GM12878 (cell line): ENCODE results near the gene PKN2. TPM values are rescaled to one million over a fixed set of nuclear protein-coding genes. Genes with fewer than 3 reads are reported as not detected.

Experiments used
- ATAC-seq: fragments of 200-7000 bp; cut with Tn5 transposase; 3 replicates; pipeline ENCODE4 v1.9.1; 2020; ENCODE audit warnings: mild to moderate bottlenecking, moderate library complexity
- Bru-seq: library from RNA; stranded (reverse); fragments of 400-500 nt; gene quantifications from one replicate; lab custom pipeline; 2021; lab: Mats Ljungman, UMichigan
- BruChase-seq, 2 experiments: library from RNA; stranded (reverse); fragments of 400-500 nt; gene quantifications; one replicate each; lab custom pipeline; 2021; lab: Mats Ljungman, UMichigan
- BruUV-seq: library from RNA; stranded (reverse); fragments of 400-500 nt; replicated peaks from 2 replicates; lab custom pipeline; 2021; lab: Mats Ljungman, UMichigan
- CTCF ChIA-PET: fragments of 300-600 bp; sonication (Branson Sonifier 250); formaldehyde crosslinking; extraction: SDS; loops from one replicate; lab custom pipeline; 2021; ENCODE audit warnings: inconsistent platforms; lab: Yijun Ruan, JAX
- POLR2A ChIA-PET: fragments of 350-600 bp; formaldehyde crosslinking; extraction: SDS; loops from one replicate; lab custom pipeline; 2021; ENCODE audit warnings: inconsistent platforms; lab: Charles Lee
- RAD21 ChIA-PET: fragments of 300-600 bp; sonication (Branson Sonifier 250); formaldehyde crosslinking; loops from one replicate; lab custom pipeline; 2023; ENCODE audit warnings: antibody characterized with exemption; ENCODE audit not compliant: unreplicated experiment; lab: Charles Lee
- SMC1A ChIA-PET: fragments of 300-600 bp; sonication (Branson Sonifier 250); formaldehyde crosslinking; loops from one replicate; lab custom pipeline; 2023; ENCODE audit not compliant: unreplicated experiment, uncharacterized antibody; lab: Charles Lee
- DNase-seq: peaks from one replicate; pipeline ENCODE4 v3.0.0-alpha.2; 2011; ENCODE audit warnings: low read depth, low spot score
- FAIRE-seq: peaks from 3 replicates; lab custom pipeline; 2011; peaks lifted over from hg19 to GRCh38; lab: Jason Lieb, UNC
- H2AFZ ChIP-seq: 2 replicates; pipeline ENCODE4 v1.6.0; 2011; ENCODE audit warnings: low read depth, low read length, control low read depth; ENCODE audit not compliant: control insufficient read depth
- H3K27ac ChIP-seq: 2 replicates; pipeline ENCODE4 v1.5.1; 2011; ENCODE audit warnings: control low read depth; ENCODE audit not compliant: control insufficient read depth, insufficient read depth
- H3K27me3 ChIP-seq, 2 experiments: replicated peaks in 1 of 2; 2 replicates each; pipeline versions ENCODE4 v1.6.0 to v1.6.1; 2011; ENCODE audit warnings: low read length in 1 of 2; ENCODE audit not compliant: control insufficient read depth in 2 of 2, insufficient read depth in 2 of 2
- H3K36me3 ChIP-seq, 2 experiments: 2 replicates each; pipeline ENCODE4 v1.5.1; 2011; ENCODE audit warnings: low read length in 1 of 2; ENCODE audit not compliant: control insufficient read depth in 2 of 2, insufficient read depth in 2 of 2
- H3K4me1 ChIP-seq: 2 replicates; pipeline ENCODE4 v1.6.1; 2011; ENCODE audit warnings: mild to moderate bottlenecking, low read length, moderate library complexity, mixed read lengths; ENCODE audit not compliant: control insufficient read depth, insufficient read depth
- H3K4me2 ChIP-seq: 2 replicates; pipeline ENCODE4 v1.6.0; 2011; ENCODE audit warnings: control low read depth; ENCODE audit not compliant: control insufficient read depth, insufficient read depth
- H3K4me3 ChIP-seq: fragments of 200-600 bp; sonication (generic); 2 replicates; pipeline ENCODE4 v1.5.1; 2016
- H3K79me2 ChIP-seq: 2 replicates; pipeline ENCODE4 v1.6.0; 2011; ENCODE audit warnings: low read length; ENCODE audit not compliant: control insufficient read depth, insufficient read depth
- H3K9ac ChIP-seq: 2 replicates; pipeline ENCODE4 v1.8.0; 2011; ENCODE audit warnings: low read length, control low read depth, mixed read lengths; ENCODE audit not compliant: control insufficient read depth, insufficient read depth
- H3K9me3 ChIP-seq: replicated peaks from 3 replicates; pipeline ENCODE4 v1.5.1; 2011; ENCODE audit warnings: mild to moderate bottlenecking, low read length; ENCODE audit not compliant: control insufficient read depth, insufficient read depth
- H4K20me1 ChIP-seq: 2 replicates; pipeline ENCODE4 v1.6.0; 2011; ENCODE audit not compliant: control insufficient read depth, insufficient read depth
- BRCA1 ChIP-seq: IDR thresholded peaks from 2 replicates; pipeline ENCODE4 v1.6.1; 2011; ENCODE audit warnings: low read depth, low read length, improper control_type of control experiment
- HDGF ChIP-seq: fragments of 450-650 bp; IDR thresholded peaks from 2 replicates; pipeline ENCODE4 v1.6.1; 2016; ENCODE audit warnings: antibody characterized with exemption
- RELA ChIP-seq: fragments of 450-650 bp; IDR thresholded peaks from 2 replicates; pipeline ENCODE4 v1.8.0; 2014; ENCODE audit warnings: borderline replicate concordance; ENCODE audit not compliant: partially characterized antibody
- SRF ChIP-seq, 2 experiments: IDR thresholded peaks; 2 replicates each; pipeline ENCODE4 v1.6.1; 2011; ENCODE audit warnings: low read depth in 2 of 2, low read length in 2 of 2, mild to moderate bottlenecking in 1 of 2, moderate library complexity in 1 of 2
- WGBS: methylation state at CpG from one replicate; pipeline ENCODE4 v1.1.6; 2016; ENCODE audit warnings: low lambda C conversion rate; ENCODE audit not compliant: insufficient replicate concordance, insufficient coverage; ENCODE audit errors: missing lambda C conversion rate; 5-methylcytosine and 5-hydroxymethylcytosine counted together
- in situ Hi-C: fragments of 300-500 bp; cut with MboI; formaldehyde crosslinking; loops from 9 replicates; pipeline ENCODE4 v1.14.3; 2018; ENCODE audit warnings: mixed read lengths
- intact Hi-C: fragments of 100-400 bp; cut with micrococcal nuclease; formaldehyde crosslinking; loops from one replicate; pipeline ENCODE4 v1.14.2; 2022; ENCODE audit not compliant: unreplicated experiment
- long read RNA-seq, 2 experiments: library from polyadenylated mRNA; unstranded; transcript quantifications; one replicate each; pipeline ENCODE4 v2.0.0, GENCODE V29; 2019 to 2020
- polyA minus RNA-seq, 3 experiments: library from RNA; depleted of rRNA, polyadenylated mRNA; stranded (reverse); fragments of >200 nt; gene quantifications; 2 replicates each; pipeline ENCODE4 v1.2.3, GENCODE V29; 2011
- polyA plus RNA-seq, 11 experiments: library from polyadenylated mRNA; depleted of rRNA in 4 of 11; unstranded in 6 of 11; stranded (reverse) in 5 of 11; fragments of >200 nt; fragmentation: Nextera tagmentation in 4 of 11; fragmentation: Illumina TruSeq in 1 of 11; extraction: Ambion mirVana in 4 of 11; extraction: Trizol in 1 of 11; gene quantifications; 1 replicate in 1 of 11; 2 replicates in 10 of 11; pipeline versions ENCODE4 v1.2.1 to v1.2.3, GENCODE V29; 2011 to 2016; ENCODE audit warnings: inconsistent platforms in 2 of 11, missing spikeins in 2 of 11, low read depth in 1 of 11
- total RNA-seq, 4 experiments: library from RNA; depleted of rRNA in 3 of 4; stranded (reverse); fragments of >200 nt in 3 of 4; fragmentation: Illumina TruSeq in 1 of 4; extraction: Trizol in 1 of 4; gene quantifications; 2 replicates each; pipeline versions ENCODE4 v1.2.1 to v1.2.3, GENCODE V29; 2013 to 2021
- TF ChIP-seq, protein P1 (sequence below): fragments of 450-650 bp; formaldehyde crosslinking; IDR thresholded peaks from 2 replicates; pipeline ENCODE4 v1.4.0; 2022; ENCODE audit warnings: mild to moderate bottlenecking, moderate library complexity
- TF ChIP-seq, protein P2 (sequence below): fragments of 450-650 bp; IDR thresholded peaks from 2 replicates; pipeline ENCODE4 v1.6.1; 2014; ENCODE audit warnings: mild to moderate bottlenecking
- TF ChIP-seq, protein P3 (sequence below): fragments of 450-650 bp; IDR thresholded peaks from 2 replicates; pipeline ENCODE4 v1.6.1; 2017; ENCODE audit warnings: mild to moderate bottlenecking
- TF ChIP-seq, protein P4 (sequence below): IDR thresholded peaks from 2 replicates; pipeline ENCODE4 v1.6.1; 2011; ENCODE audit warnings: low read depth, low read length, improper control_type of control experiment, borderline replicate concordance

The PKN2 gene
- 128 and 134 TPM in 2 replicates for total RNA-seq (2013; cell fraction: nucleolus; rRNA removed)
- total RNA-seq (2014; rRNA removed) = 9.9 and 10.9 TPM in 2 replicates
- total RNA-seq (2014; rRNA removed; fragmentation: Illumina TruSeq; extraction: Trizol) = 17.0 and 18.9 TPM in 2 replicates
- total RNA-seq (2021) = 13.3 and 14.1 TPM in 2 replicates
- 16.0 TPM for polyA plus RNA-seq (2011; ENCODE audit: low read depth)
- polyA plus RNA-seq (2011; rRNA removed) = 18.3 and 33.2 TPM in 2 replicates
- 4.1 and 4.6 TPM in 2 replicates for polyA plus RNA-seq (2011; cell fraction: cytosol; rRNA removed)
- polyA plus RNA-seq (2011; cell fraction: nucleus; rRNA removed) = 39.4 and 45.8 TPM in 2 replicates
- polyA plus RNA-seq (2012) = 9.5 and 13.4 TPM in 2 replicates
- polyA plus RNA-seq (2014; fragmentation: Illumina TruSeq; extraction: Trizol) = 17.0 and 24.9 TPM in 2 replicates
- polyA plus RNA-seq (2014; fragmentation: Nextera tagmentation; extraction: Ambion mirVana) = 1 to 10 TPM; 2.6 to 3.8 TPM
- polyA plus RNA-seq (2014; rRNA removed) = 11.5 and 13.9 TPM in 2 replicates
- 10 to 100 TPM; 11.7 to 12.4 TPM for polyA plus RNA-seq (2016; fragmentation: Nextera tagmentation; extraction: Ambion mirVana)
- 14.6 and 19.4 TPM in 2 replicates for polyA minus RNA-seq (2011; rRNA and poly(A)+ RNA removed)
- polyA minus RNA-seq (2011; cell fraction: cytosol; rRNA and poly(A)+ RNA removed) = 7.6 and 10.2 TPM in 2 replicates
- 22.7 and 26.3 TPM in 2 replicates for polyA minus RNA-seq (2011; cell fraction: nucleus; rRNA and poly(A)+ RNA removed)
- percentile 89 among the genes with signal in this experiment for Bru-seq, nascent RNA
- BruChase-seq, experiment 1, labeled RNA remaining after a 6-hour chase = percentile 84 among the genes with signal in this experiment
- BruChase-seq, experiment 2, labeled RNA remaining after a 2-hour chase = percentile 90 among the genes with signal in this experiment
- long read RNA-seq, experiment 1, partial matches to known transcripts = 0 of 2 reads
- long read RNA-seq, experiment 1, other reads (novel, unspliced or antisense) = 1 of 2 reads
- long read RNA-seq, experiment 2, full-length matches to known transcripts = 1 of 16 reads
- long read RNA-seq, experiment 2, partial matches to known transcripts = 6 of 16 reads
- long read RNA-seq, experiment 2, other reads (novel, unspliced or antisense) = 9 of 16 reads

DNA sequence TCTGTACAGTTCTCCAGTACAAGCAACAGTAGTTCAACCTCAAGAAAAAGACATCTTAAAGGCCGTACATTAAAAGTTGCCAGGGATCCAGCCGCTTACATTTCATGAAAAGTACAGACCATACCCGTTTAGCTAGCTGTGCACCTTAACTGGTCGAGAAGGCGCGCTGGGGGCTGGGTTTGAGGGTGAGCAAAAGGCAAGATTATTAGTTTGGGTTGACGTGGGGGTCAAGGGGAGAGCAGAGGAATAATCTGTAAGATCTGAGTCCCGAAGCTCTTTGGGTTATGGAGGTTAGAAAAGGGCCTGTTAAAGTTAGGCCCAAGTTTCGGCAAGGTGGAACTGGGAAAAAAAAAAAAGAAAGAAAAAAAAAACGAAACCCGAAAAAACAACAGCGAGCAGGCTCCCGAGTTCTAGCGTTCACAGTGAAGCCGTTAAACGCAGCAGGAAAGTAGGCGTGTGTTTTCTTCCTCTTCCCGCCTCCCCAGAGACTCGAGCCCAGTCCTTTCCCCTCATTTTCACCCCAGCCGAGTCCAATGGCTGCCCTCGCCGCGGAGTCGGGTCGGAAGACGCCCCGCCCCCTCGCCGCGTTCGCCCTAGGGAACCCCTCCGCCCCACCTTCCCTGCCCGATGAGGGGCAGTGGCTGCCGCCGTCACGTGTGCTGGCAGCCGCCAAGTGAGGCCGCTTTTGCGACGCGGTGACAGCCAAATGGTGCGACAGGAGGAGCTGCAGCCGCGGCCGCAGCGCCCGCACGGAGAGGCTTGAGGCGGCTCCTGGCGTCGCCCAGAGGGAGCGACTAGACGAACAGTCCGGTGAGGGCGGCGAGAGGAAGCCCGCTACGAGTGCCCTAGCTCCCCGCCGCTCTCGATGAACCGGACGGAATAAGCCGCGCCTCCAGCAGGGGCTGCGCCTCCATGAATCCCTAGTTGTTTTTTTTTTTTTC is at the start of gene PKN2:
Gene PKN2, plus strand, starts transcription at position 733 of the 941 bp plus-strand sequence. CDS start 308 bp downstream, outside the sequence.
- H3K4me2 ChIP-seq = peak within 1 kb of the TSS; percentile 90
- BruUV-seq = TSS peak; percentile 97
- H3K79me2 ChIP-seq = peaks cover 50% of the 10 kb centered on the region
- ChIA-PET SMC1A (interaction anchor here (1.0 to 9.1 kb wide), 14 partner anchors 10 to 206 kb away, joined by 3 to 72 read pairs (median 6); no protein-coding TSS in a partner anchor), POLR2A (interaction anchor here (0.6 to 3.3 kb wide), 14 partner anchors 9 to 394 kb away, joined by 3 to 17 read pairs (median 5); no protein-coding TSS in a partner anchor), CTCF (interaction anchor here (1.0 to 9.0 kb wide), 10 partner anchors 11 to 204 kb away, joined by 3 to 123 read pairs (median 4); no protein-coding TSS in a partner anchor), RAD21 (interaction anchor here (0.6 to 6.0 kb wide), 11 partner anchors 10 to 206 kb away, joined by 3 to 66 read pairs (median 7); no protein-coding TSS in a partner anchor)
- H3K9ac ChIP-seq = peak within 1 kb of the TSS; percentile 93
- ATAC-seq (peak; percentile 91), DNase-seq (peak; percentile 92), FAIRE-seq (peak; percentile 93)
- H3K9me3 ChIP-seq = no peaks in the 10 kb centered on the region; the same call in 1 of the 3 replicates
- H4K20me1 ChIP-seq = no peaks in the 10 kb centered on the region
- no peaks in the 10 kb centered on the region for H3K4me1 ChIP-seq
- peak within 1 kb of the TSS; percentile 95 for H3K4me3 ChIP-seq
- H2AFZ ChIP-seq = peak within 1 kb of the TSS; percentile 88
- intact Hi-C loops (loop anchor here (1.0 kb wide), 1 partner anchor 22 kb away; no protein-coding TSS in a partner anchor), in situ Hi-C loops (loop anchor here (25.0 kb wide), 1 partner anchor 1772 kb away; the partner anchor contains the start of genes HS2ST1 and SELENOF)
- H3K36me3 ChIP-seq = no peaks in the 10 kb centered on the region
- no peaks in the 10 kb centered on the region for H3K27me3 ChIP-seq
- under 1% methylated on average over 64 of the region's 66 CpGs for WGBS
- H3K27ac ChIP-seq = peak within 1 kb of the TSS; percentile 93
- TF ChIP-seq, protein P1, sequence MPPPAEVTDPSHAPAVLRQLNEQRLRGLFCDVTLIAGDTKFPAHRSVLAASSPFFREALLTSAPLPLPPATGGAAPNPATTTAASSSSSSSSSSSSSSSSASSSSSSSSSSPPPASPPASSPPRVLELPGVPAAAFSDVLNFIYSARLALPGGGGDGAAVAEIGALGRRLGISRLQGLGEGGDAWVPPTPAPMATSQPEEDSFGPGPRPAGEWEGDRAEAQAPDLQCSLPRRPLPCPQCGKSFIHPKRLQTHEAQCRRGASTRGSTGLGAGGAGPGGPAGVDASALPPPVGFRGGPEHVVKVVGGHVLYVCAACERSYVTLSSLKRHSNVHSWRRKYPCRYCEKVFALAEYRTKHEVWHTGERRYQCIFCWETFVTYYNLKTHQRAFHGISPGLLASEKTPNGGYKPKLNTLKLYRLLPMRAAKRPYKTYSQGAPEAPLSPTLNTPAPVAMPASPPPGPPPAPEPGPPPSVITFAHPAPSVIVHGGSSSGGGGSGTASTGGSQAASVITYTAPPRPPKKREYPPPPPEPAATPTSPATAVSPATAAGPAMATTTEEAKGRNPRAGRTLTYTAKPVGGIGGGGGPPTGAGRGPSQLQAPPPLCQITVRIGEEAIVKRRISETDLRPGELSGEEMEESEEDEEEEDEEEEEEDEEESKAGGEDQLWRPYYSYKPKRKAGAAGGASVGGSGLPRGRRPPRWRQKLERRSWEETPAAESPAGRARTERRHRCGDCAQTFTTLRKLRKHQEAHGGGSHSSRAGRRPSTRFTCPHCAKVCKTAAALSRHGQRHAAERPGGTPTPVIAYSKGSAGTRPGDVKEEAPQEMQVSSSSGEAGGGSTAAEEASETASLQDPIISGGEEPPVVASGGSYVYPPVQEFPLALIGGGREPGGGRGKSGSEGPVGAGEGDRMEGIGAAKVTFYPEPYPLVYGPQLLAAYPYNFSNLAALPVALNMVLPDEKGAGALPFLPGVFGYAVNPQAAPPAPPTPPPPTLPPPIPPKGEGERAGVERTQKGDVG (CRISPR knock-in tag) = no peak
- TF ChIP-seq, protein P2, sequence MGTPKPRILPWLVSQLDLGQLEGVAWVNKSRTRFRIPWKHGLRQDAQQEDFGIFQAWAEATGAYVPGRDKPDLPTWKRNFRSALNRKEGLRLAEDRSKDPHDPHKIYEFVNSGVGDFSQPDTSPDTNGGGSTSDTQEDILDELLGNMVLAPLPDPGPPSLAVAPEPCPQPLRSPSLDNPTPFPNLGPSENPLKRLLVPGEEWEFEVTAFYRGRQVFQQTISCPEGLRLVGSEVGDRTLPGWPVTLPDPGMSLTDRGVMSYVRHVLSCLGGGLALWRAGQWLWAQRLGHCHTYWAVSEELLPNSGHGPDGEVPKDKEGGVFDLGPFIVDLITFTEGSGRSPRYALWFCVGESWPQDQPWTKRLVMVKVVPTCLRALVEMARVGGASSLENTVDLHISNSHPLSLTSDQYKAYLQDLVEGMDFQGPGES = no peak
- TF ChIP-seq BRCA1 (no peak), RELA (peak; percentile 79), HDGF (peak; percentile 98), SRF (IDR thresholded peaks at IDR 0.05; ENCODE audit: low read depth in 2 of 2, low read length in 2 of 2) (peak in 1 of 2 experiments; percentile 75; a peak in 2 of 4 replicates)
- TF ChIP-seq, protein P3, sequence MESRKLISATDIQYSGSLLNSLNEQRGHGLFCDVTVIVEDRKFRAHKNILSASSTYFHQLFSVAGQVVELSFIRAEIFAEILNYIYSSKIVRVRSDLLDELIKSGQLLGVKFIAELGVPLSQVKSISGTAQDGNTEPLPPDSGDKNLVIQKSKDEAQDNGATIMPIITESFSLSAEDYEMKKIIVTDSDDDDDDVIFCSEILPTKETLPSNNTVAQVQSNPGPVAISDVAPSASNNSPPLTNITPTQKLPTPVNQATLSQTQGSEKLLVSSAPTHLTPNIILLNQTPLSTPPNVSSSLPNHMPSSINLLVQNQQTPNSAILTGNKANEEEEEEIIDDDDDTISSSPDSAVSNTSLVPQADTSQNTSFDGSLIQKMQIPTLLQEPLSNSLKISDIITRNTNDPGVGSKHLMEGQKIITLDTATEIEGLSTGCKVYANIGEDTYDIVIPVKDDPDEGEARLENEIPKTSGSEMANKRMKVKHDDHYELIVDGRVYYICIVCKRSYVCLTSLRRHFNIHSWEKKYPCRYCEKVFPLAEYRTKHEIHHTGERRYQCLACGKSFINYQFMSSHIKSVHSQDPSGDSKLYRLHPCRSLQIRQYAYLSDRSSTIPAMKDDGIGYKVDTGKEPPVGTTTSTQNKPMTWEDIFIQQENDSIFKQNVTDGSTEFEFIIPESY = no peak
- TF ChIP-seq, protein P4, sequence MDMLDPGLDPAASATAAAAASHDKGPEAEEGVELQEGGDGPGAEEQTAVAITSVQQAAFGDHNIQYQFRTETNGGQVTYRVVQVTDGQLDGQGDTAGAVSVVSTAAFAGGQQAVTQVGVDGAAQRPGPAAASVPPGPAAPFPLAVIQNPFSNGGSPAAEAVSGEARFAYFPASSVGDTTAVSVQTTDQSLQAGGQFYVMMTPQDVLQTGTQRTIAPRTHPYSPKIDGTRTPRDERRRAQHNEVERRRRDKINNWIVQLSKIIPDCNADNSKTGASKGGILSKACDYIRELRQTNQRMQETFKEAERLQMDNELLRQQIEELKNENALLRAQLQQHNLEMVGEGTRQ = peak; percentile 95
